ENCODE data around the gene TMEM52B. TPM values are rescaled to one million over a fixed set of nuclear protein-coding genes. Genes with fewer than 3 reads are reported as not detected.

TMEM52B gene
- total RNA-seq, 1 donor from 2014 or later, result 0.68 TPM

GRCh38 chr12:10170216-10170615 lies 8.6 kb upstream of the TMEM52B start:
- TF ChIP-seq, protein P1, sequence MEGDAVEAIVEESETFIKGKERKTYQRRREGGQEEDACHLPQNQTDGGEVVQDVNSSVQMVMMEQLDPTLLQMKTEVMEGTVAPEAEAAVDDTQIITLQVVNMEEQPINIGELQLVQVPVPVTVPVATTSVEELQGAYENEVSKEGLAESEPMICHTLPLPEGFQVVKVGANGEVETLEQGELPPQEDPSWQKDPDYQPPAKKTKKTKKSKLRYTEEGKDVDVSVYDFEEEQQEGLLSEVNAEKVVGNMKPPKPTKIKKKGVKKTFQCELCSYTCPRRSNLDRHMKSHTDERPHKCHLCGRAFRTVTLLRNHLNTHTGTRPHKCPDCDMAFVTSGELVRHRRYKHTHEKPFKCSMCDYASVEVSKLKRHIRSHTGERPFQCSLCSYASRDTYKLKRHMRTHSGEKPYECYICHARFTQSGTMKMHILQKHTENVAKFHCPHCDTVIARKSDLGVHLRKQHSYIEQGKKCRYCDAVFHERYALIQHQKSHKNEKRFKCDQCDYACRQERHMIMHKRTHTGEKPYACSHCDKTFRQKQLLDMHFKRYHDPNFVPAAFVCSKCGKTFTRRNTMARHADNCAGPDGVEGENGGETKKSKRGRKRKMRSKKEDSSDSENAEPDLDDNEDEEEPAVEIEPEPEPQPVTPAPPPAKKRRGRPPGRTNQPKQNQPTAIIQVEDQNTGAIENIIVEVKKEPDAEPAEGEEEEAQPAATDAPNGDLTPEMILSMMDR (conservative IDR thresholded peaks at IDR 0.05), result no peak
- Mint-ChIP-seq H3K27ac (peak overlapping the region; percentile 62), H3K9me3 (no peaks in the 10 kb centered on the region), H3K4me1 (ENCODE audit: unreplicated experiment) (no peaks in the 10 kb centered on the region), H3K36me3 (no peaks in the 10 kb centered on the region), H3K4me3 (no peak overlapping the region), H3K27me3 (no peaks in the 10 kb centered on the region)
- DNase-seq (ENCODE audit: extremely low spot score, unreplicated experiment), result no peak

GRCh38 chr12:10171973-10172728 lies 6.7 kb upstream of the TMEM52B start, which contains the start of gene OLR1:
OLR1 (minus strand) TSS chr12:10172132; CDS start chr12:10172077, 55 bp downstream.
- H3K27me3 Mint-ChIP-seq, result no peaks in the 10 kb centered on the region
- no peaks in the 10 kb centered on the region for H3K4me1 Mint-ChIP-seq (ENCODE audit: unreplicated experiment)
- peak within 1 kb of the TSS; percentile 7 for H3K27ac Mint-ChIP-seq
- H3K4me3 Mint-ChIP-seq, result no peak within 1 kb of the TSS
- H3K36me3 Mint-ChIP-seq, result no peaks in the 10 kb centered on the region
- DNase-seq (ENCODE audit: extremely low spot score, unreplicated experiment), result no peak
- no peaks in the 10 kb centered on the region for H3K9me3 Mint-ChIP-seq
- TF ChIP-seq, protein P1 (conservative IDR thresholded peaks at IDR 0.05), result no peak

GRCh38 chr12:10174986-10175614 lies 3.7 kb upstream of the TMEM52B start:
- Mint-ChIP-seq H3K9me3 (no peaks in the 10 kb centered on the region), H3K27me3 (peaks cover 5% of the 10 kb centered on the region), H3K27ac (peak overlapping the region; percentile 92), H3K36me3 (no peaks in the 10 kb centered on the region), H3K4me1 (ENCODE audit: unreplicated experiment) (peaks cover 4% of the 10 kb centered on the region), H3K4me3 (no peak overlapping the region)
- TF ChIP-seq, protein P1 (conservative IDR thresholded peaks at IDR 0.05), result no peak
- DNase-seq (ENCODE audit: extremely low spot score, unreplicated experiment), result no peak

- Mint-ChIP-seq H3K4me1 (ENCODE audit: unreplicated experiment) (peaks cover 4% of the 10 kb centered on the region), H3K36me3 (no peaks in the 10 kb centered on the region), H3K4me3 (peak overlapping the region; percentile 35), H3K27me3 (peaks cover 5% of the 10 kb centered on the region), H3K27ac (peak overlapping the region; percentile 92), H3K9me3 (no peaks in the 10 kb centered on the region)
- TF ChIP-seq, protein P1 (conservative IDR thresholded peaks at IDR 0.05), result no peak
- DNase-seq (ENCODE audit: extremely low spot score, unreplicated experiment), result no peak
Observed at GRCh38 chr12:10175846-10176636, 2.8 kb upstream of the TMEM52B start.

DNA sequence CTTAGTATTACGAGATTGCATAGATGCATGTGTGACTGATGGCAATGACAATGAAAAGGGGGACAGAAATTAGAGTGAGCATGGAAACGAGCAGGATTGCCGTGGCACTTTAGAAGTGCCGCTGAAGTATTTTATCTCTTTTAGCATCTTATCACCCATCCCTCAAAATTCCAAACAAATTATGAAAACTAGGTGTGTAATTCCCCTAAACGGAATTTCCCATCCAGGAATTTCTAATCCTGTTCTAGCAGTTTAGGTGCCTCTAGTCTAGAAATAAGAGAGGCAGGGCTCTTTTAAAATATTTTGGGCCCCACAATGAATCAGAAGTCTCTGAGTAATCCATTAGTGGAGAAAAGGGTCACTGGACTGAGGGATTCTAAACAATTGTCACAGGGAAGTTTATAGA lies 947 bp downstream of the TMEM52B start:
- peaks cover 3% of the 10 kb centered on the region for H3K36me3 Mint-ChIP-seq
- TF ChIP-seq, protein P1 (conservative IDR thresholded peaks at IDR 0.05), result no peak

More for the DNA sequence above, 947 bp downstream of the TMEM52B start:
- Mint-ChIP-seq H3K4me1 (ENCODE audit: unreplicated experiment) (peaks cover 4% of the 10 kb centered on the region), H3K4me3 (peak overlapping the region; percentile 17), H3K9me3 (no peaks in the 10 kb centered on the region), H3K27ac (peak overlapping the region; percentile 35), H3K27me3 (peaks cover 9% of the 10 kb centered on the region)
- no peak for DNase-seq (ENCODE audit: extremely low spot score, unreplicated experiment)

Measured in type B pancreatic cell (in vitro differentiated cells).